Stimulated activated CD8-positive, alpha-beta memory T cell treated with anti-CD3 and anti-CD28 coated beads, Interleukin-12 subunit alpha, Interleukin-12 subunit beta, amount 100 ng/mL, for 1 hour (primary cell): ENCODE data around the gene CAMK2D.
A peak's percentile ranks its signal among the peaks of the same experiment; 100 is the strongest.
"Not testable (repeated sequence)": the region's sequence is repeated elsewhere in the genome, so short reads cannot be mapped to it uniquely, and the experiment has no call there.

Experiments
- DNase-seq: peaks from one replicate; pipeline ENCODE4 v3.0.0-alpha.2; 2020; ENCODE audit warnings: low read depth

Gene CAMK2D

DNA sequence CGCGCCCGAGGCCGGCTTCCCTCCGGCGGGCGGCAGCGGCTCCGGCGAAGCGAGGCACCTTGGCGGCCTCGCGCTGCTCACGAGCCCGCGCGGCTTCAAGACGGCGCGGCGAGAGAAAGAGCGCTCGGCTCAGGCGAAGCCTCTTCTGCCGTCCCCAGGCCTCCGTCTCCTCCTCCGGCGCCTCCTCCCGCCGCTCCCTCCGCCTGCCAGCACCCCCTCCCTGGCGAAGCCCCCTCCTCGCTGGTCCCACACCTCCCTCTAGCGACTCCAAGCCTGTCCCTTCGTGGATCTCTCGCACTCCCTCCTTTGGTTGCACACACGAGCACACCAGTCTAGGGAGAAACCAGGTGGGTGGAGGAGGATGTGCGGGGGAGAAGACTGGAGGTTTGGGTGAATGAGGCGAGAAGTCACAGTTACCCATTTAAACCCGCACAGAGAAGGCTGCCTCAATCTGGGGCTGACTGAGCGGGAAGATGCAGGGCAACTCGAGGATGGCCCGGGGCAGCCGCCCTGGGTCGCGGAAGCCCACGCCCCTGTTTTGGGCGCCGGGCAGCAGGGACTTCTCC is at the start of gene CAMK2D:
CAMK2D (minus strand) TSS at position 119 of the 566 bp plus-strand sequence. CDS start 670 bp downstream, outside the sequence.
- DNase-seq: peak; percentile 61

DNA sequence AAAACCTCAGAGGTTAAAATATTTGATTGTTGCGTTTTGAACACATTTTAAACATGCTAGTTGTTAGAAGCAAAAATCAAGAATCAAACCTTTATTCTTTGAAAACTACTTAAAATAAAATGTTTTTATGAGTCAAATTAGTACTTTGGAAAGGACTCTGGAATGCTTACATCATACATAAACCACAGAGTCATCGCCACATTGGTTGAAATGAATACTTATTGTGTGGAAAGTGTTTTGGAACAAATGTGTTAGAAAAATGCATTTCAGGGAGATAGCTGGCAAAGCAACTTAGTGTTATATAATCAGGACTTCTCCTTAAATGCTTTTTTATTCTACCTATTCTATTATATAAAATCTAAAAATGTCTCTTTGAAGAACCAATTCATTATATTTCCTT is 49.4 kb upstream of the CAMK2D start:
- DNase-seq: no peak

DNA sequence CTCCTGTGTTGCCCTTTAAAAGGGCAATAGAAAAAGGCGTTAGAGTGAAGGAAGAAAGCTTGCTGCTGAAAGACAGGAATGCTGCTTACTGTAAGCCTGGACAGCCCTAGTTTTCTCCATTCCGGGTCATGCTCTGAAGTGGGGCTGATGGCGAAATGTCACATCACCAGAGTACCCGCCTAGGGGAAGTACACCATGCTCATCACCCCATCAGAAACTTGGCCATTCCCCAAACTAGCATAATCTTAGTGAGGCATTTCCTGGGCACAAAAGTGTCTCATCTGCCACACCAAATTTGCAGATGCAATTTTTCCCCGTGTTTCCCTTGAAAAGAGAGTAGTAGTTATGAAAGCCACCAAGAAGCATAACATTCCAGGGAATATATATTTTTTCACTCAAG is 47.8 kb upstream of the CAMK2D start:
- no peak for DNase-seq

DNA sequence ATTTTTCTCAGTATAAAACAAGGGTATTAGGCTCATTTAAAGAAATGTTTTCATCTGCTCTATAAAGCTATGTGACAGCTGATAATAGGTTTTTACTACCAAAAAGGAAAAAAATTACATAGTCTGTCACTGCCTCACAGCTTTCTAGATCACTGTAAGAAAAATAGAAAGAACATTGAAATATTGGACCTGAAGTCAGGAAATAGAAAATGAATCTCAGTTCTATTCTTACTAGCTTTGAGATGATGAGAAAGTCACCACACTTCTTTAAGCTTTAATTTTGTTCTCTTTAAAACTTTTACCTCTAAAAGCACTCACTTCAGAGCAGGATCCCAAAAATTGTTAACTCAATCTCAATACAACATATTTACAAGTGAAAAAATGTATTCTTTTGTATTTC is 45.3 kb upstream of the CAMK2D start:
- DNase-seq: no peak

DNA sequence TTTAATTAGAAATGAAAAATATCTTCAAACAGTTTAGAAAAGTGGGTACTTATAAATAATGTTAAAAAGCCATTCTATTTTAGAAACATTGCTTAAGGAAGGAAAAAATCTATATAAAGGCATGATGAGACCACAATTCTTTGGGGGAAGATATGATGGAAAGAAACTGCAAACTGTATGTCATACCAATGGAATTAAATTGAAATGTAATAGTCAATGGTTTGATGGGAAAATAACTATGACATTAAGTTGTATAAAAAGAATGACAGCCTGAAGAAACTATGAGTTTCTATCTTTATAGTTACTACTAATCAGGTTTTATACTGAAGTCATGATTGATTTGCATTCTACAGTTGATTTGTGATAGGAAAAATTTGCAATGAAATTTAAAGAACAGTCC is 40.3 kb upstream of the CAMK2D start:
- no peak for DNase-seq

DNA sequence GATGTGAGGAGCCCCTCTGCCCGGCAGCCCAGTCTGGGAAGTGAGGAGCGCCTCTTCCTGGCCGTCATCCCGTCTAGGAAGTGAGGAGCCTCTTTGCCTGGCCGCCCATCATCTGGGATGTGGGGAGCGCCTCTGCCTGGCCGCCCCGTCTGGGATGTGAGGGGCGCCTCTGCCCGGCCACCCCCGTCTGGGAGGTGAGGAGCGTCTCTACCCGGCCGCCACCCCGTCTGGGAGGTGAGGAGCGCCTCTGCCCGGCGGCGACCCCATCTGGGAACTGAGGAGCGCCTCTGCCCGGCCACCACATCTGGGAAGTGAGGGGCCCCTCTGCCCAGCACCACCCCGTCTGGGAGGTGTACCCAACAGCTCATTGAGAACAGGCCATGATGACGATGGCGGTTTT is 34.8 kb upstream of the CAMK2D start:
- DNase-seq: not testable (repeated sequence)

DNA sequence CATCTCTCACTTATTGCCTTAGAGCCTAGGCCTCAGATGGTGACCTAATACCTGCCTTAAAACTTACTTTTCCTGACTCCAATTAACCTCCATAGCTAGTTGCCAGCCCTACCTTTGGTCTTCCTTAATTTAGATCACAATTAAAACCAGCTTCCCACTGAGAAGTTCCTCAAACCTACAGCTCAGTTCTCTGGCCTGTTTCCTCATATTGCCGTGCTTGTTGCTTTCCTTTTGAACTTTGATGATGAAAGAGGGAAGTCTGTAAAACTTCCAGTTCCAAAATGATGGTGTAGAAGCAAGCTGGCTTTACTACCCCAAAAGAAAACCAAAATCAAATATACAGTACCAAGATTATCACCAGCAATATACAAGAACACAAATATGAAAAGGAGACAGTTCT is 28.9 kb upstream of the CAMK2D start:
- DNase-seq: no peak

DNA sequence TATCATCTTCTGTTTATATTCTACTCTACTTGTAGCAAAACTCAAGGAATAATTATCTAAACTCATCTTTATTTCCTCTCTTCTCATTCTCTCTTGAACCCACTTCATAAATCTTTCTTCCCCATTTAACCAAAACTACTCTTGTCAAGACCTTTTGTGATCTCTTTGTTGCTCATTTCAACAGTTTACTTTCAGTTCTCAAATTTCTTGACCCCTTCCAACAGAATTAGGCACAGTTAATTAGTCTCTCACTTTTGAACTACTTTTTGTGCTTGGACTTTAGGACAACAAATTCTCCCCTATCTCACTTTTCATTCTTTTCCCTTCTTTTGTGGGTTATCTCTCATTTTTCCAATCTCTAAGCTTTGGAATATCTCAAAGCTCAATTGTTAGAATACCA is 27.4 kb upstream of the CAMK2D start:
- DNase-seq: no peak

DNA sequence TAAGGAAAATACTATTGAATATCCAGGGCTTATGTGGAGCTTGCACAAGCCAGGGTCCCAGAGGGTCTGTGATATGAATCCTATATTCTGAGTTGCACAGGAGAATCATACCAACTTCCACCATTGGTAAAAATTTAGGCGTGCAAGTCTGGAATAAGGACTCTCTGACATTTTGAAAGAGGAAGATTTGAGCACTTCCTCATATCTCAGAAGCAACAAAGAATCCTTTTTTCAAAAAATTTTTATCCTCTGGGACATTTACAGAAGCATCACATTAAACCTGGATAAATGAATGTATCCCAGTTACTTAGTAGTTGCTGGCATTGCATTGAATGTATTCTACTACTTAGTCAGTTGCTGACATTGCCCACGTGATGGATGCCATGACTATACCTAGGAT is 24.2 kb upstream of the CAMK2D start:
- no peak for DNase-seq

DNA sequence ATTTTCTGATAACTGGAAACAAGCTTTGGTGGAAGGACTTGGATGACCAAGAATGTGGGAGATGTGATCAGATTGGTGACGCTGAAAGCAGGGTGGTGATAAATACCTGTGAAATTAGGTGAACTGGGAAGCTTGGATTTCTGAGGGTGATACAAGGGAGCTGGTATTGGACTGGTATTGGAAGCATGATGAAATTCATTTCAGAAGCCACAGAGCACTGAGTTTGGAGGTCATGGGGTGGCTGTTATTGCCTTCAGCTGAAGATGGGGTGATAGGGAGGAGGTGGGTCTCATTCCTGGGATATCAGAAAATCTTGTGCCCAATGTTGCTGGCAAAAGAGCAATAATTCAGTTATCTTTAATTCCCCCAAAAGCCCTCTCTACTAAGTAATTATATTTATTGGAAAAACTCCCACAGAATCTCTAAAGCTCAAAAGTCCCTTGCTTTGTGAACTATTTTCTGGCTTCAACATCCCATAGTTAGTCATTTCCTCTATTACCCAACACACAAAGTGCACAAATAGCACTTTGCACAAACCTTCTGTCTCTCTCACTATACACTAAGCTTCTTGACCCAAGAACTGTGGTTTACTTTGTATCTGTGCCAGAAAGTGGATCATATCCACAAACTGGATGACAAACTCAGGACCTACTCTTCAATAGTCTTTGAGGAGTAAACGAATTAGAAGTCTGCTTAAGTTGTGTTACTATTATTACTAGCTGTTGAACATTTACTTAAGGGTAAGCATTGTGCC is 23.1 kb upstream of the CAMK2D start:
- no peak for DNase-seq

DNA sequence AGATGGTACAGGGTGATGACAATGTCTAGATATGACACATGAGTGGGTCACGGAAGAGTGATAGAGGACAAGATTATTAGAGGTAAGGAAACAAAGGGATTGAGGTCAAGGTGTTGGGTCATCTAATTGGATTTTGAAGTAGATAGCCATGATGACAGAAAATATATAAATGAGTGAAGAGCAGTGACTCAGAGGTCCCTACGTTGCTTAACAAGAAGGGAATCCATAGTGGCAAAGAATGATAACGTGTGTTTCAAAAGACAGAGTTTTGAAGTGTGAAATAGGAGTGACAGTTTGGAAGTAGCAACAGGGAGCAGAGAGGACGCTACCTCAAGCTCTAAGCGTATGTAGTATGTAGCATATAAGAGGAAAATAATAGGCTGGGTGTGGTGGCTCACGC is 22.2 kb upstream of the CAMK2D start:
- DNase-seq: no peak

DNA sequence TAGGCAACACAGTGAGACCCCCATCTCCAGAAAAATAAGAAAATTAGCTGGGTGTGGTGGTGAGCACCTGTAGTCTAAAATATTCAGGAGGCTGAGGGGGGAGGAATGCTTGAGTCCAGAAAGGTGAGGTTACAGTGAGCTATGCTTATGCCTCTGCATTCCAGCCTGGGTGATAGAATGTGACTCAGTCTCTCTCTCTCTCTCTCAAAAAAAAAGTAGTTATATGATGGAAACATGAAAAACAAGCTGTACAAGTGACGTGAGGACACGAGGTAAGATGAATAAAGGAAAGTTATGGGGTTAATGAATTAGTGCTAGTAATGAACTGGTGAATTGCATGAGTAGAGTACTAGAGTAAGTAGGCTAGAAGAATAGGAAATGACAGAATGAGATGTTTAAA is 21.8 kb upstream of the CAMK2D start:
- no peak for DNase-seq

DNA sequence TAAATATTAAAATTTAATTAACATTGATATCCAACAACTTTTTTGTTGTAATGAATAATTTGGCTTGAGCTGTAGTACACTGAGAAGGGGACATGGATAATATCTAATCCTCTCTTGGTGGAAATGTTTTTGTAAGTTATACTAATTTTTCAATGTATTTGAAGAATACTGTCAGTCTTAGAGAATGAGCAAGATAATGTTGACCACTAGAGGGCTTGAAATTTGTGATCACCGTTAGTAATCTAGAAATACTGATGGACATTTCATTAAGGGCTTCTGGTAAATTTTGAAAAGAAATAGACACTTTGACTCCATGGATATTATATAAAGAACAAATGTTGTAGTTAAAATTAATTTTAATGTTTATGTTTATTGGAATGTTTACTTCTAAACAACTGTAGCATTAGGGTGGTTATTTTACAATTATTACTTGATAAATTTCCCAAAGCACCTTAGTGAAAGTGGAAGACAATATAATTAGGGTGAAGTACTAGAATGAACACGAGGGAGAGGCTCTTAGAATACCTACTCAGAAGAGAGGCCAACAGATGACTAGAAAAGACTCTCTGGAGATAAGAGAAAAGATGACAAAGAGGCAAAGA is 20.0 kb upstream of the CAMK2D start:
- DNase-seq: no peak

DNA sequence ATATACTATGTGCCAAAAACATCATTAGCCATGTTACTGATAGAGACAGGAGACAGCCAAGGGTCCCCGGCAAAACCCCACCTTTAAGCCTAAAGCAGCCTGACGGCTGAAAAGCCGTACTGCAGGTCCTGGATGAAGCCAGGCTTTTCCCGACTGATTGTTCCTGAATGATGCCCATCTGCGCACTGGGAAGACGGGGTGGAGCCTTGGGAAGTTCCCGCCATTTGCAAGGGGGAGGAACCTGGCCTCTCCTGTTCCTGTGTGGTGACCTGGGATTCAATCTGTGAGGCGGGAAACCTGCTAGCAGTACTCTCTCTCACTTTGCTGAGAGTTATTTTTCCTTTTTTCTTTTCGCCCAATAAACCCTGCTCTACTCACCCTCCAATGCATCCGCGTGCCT is 15.1 kb upstream of the CAMK2D start:
- no peak for DNase-seq

DNA sequence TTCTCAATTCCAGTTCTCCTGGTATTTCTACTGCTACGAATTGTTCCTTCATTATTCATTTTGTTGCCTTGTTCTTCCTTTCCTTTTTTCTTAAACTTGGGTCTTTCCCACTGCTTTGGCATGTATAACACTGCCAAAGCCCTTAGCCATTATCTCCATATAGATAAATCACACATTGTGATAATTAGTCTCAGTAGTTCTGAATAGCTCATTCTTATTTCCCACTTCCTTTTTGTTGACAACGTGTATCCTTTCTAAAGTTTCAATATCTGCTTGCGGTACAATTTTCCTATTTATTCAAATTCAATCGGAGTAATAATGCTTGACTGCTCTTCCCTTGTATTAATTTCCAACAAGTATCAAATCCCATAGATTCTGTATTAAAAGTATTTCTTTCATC is 14.5 kb upstream of the CAMK2D start:
- DNase-seq: no peak

DNA sequence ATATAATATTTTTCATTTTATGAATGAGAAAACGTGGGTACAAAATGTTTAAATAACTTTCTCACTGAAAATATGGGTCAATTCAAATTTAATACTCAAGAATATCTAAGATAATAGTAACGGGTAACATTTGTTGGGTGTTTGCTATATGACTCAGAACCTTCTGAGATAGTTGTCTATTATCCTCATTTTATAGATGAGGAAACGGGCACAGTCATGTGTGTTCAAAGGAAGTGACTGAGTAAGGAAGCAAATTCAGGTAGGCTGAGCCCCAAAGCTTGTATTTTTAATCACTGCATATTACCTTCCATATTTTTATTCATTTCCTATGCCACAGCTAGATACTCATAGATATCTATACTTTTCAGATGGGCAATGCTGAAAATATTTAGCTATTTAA is 12.2 kb upstream of the CAMK2D start:
- DNase-seq: no peak

DNA sequence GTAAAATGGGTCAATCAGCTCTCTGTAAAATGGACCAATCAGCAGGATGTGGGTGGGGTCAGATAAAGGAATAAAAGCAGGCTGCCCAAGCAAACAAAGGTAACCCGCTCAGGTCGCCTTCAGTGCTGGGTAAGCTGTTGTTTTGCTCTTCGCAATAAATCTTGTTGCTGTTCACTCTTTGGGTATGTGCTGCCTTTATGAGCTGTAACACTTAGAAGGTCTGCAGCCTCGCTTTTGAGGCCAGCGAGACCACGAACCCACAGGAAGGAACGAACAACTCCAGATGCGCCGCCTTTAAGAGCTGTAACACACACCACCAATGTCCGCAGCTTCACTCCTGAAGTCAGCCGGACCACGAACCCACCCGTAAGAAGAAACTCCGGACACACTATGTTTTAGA is 11.5 kb upstream of the CAMK2D start:
- no peak for DNase-seq

DNA sequence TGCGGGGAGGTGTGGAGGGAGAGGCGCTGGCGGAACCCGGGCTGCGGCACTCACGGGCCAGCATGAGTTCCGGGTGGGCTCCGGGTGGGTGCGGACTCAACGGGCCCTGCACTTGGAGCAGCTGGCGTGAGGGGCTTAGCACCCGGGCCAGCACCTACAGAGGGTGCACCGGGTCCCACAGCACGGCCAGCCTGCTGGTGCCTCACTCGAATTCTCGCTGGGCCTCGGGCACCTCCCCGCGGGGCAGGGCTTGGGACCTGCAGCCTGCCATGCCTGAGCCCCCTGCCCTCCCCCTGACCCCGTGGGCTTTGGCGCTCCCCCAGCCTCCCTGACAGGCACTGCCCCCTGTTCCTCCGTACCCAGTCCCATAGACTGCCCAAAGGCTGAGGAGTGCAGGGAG is 10.8 kb upstream of the CAMK2D start:
- no peak for DNase-seq

DNA sequence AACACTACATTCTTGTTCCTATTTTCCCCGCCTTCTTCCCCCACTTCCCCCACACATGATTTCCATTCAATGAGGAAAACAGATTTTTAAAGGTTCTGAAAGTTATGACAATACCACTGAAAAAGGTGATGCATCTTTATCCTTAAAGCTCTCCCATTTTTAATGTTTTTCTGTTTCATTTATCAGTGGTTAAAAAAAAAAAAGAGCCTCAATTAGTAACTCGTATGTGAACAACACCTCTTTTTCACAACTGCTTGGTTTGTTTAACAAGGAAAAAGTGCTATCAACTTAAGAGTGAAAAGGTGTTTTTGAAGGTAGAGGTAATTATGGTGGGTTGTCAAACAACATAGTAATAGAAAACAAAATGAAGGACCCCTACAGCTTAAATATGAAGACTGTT is 8.2 kb upstream of the CAMK2D start:
- no peak for DNase-seq

DNA sequence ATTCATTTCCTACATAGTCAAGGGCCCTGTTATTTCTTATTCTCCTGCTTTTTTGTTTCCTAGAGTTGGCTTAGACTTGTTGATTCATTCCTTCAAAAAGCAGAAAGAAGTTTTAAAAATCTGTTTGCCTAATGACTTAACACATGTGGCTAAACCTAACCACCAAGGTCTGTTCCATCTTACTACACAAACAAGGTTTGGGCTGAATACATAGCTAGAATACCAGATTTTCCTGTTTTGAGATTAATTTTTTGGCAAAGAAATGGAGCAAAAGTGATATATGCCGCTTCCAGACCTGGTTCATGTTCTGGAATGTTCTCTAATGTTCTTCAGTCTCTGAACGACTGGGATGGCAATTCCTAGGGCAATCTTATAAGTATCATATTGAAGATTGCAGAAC is 7.4 kb upstream of the CAMK2D start:
- no peak for DNase-seq

DNA sequence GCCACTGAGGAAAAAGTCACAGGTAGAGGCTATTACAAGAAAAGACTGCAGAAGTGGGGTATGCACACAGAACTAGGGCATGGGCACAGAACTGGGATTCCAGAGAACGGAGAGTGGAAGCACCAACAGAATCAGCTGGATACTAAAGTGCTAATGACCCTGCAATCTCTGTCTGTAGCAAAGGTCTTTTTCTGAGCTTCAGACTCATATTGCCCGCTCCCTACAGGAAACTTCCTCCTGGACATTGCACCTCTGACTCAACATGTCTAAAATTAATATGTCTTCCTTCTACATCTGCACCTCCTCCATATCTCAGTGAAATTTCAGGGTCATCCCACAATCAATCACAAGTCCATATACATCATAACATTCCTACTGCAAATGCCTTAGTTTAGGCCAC is 5.3 kb upstream of the CAMK2D start:
- DNase-seq: no peak

DNA sequence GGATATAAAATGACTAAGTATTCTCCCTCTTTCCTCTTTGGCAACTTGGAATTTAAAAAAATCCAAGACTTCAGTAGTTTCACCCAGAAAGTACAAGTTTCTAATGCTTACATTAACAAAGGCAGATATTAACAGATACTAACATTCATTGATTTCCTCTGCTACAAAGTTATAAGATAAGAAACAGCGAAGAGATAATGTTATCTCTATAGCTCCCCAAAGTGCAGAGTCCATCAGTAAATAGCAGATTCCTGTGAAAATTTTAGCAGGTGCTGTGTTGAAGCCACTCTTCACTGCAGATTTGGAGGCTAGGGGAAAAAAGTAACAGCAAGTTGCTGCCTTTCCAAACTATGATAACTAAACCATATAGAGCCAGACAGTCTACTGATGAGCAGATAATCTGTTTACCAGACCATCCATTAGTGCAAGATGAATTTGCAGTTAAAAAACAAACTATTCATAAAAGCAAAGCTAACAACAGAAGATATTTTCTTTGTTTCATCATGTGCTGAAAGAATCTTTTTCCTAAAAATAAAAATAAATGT is 3.3 kb upstream of the CAMK2D start:
- DNase-seq: no peak

DNA sequence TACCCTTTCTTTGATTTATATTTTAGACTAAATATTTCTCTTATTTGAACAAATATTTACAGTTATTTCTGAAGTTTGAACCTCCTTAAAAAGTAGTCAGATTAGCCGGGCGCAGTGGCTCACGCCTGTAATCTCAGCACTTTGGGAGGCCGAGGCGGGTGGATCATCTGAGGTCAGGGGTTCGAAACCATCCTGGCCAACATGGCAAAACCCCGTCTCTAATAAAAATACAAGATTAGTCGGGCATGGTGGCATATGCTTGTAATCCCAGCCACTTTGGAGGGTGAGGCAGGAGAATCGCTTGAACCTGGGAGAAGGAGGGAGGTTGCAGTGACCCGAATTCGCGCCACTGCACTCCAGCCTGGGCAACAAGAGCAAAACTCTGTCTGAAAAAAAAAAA is 2.4 kb upstream of the CAMK2D start:
- DNase-seq: not testable (repeated sequence)

DNA sequence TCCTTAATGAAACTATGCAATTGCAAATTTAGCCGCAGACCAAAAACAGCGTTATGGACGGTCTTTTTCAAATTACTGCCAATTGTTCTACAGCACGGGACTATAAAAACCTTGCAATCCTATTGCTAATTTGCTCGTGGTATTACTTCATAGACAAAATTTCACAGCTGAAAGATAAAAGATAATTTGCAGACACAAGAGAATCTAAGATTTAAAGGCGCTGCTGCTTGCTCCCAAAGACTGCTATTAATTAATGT is 1.4 kb upstream of the CAMK2D start:
- no peak for DNase-seq
